ENCODE measurements around the gene CUL7. TPM values are rescaled to one million over a fixed set of nuclear protein-coding genes. Genes with fewer than 3 reads are reported as not detected.

The CUL7 gene
- 6.1 to 8.5 TPM (median 7.2 TPM) in 5 replicates for total RNA-seq (2022; extraction: Qiagen RNA extraction; ENCODE audit: low read depth)

GRCh38 chr6:43053545-43054205 lies at the start of gene CUL7:
Gene CUL7 (minus strand): TSS chr6:43053851. CDS start chr6:43052788, 1,063 bp downstream.

GRCh38 chr6:43075670-43076463 lies 22.2 kb upstream of the CUL7 start, which contains the start of gene PTK7:
Gene PTK7 (plus strand): TSS chr6:43076314. CDS start chr6:43076489, 175 bp downstream.

DNA sequence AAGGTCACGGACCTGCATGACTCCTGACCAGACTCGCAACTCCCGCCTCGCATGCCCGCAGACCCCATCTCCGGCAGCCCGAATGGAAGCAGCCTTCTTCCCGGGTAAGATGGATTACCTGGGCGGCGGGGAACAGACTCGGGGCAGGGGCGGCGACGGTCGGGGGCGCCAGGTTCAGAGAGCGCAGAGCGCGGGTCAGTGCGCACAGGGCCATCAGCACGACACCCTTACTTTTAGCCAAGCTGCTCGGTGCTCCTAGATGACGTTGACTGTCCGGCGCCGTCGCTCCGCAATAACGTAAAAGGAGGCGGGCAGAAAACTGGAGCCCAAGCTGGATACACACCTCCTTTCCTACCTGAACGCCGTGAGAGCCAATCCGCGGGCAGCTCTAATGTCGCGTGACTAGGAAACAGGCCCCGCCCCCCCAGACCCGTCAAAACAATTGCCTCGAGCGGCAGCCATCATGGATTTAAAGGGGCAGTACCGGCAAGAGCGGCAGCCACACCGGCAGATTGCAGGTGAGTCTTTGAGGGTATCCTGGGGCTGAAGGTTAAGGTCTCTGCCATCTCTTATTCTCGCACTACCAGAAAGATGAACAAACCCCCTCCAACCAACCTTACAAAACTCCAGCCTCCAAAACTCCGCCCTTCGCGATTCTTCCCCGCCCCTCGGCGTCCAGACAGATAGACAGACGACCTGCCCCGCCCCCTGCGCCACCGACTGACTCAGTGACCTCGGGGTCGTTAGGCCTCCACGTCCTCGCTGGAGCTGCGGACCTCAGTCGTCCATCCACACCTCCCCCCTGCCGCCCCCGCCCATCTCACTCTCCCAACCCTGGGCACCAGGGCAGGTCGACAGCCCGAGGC lies 5.8 kb upstream of the CUL7 start, which contains the start of the genes KLC4 and MRPL2:
TSS of gene KLC4 (plus strand) at position 464 of the 866 bp plus-strand sequence. CDS start 1,705 bp downstream, outside the sequence.
TSS of gene MRPL2 (minus strand) at position 267 of the 866 bp plus-strand sequence. CDS start at position 214, 53 bp downstream.

GRCh38 chr6:43021270-43022047 lies 32.2 kb downstream of the CUL7 start, which contains the start of gene RRP36:
Gene RRP36 (plus strand): TSS chr6:43021623. CDS start chr6:43021655, 32 bp downstream.

DNA sequence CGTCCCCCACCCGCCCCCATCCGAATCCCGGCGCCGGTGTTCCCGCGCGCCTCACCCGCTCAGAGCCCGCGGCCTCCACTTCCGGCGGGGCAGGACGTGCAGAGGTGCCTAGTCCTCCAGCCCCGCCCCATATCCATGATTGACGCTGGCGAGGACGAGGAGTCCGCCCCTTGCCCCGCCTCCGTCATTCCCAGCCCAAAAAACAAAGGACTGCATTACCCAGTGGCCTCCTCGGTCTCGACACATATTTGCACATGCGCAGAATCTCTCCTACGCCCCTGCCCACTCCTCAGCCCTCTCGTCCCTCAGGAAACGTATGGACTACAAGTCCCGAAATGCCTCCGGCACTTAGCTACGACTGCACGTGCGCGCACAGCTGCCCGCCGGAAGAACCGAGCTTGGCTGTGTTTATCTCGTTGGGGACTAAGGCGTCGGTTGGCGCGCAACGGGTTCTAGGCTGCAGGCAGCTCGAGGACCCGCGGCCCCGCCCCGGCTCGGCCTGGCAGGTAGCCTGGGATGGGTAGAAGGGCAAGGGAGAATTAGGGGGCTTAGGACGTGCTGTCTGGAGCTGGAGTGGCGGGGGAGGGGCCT lies 39.7 kb downstream of the CUL7 start, which contains the start of the genes KLHDC3 and MEA1:
TSS of gene KLHDC3 (plus strand) at position 407 of the 591 bp plus-strand sequence. CDS start 2,944 bp downstream, outside the sequence.
TSS of gene MEA1 (minus strand) at position 104 of the 591 bp plus-strand sequence. CDS start 133 bp downstream, outside the sequence.

Other genes with a start within 250 kb of the CUL7 start
- 67.3 to 112 TPM (median 71.4 TPM) in 5 replicates for gene RPL7L1, start 174.2 kb downstream of the CUL7 start, total RNA-seq (2022; extraction: Qiagen RNA extraction; ENCODE audit: low read depth)
- gene PTCRA, start 137.8 kb downstream of the CUL7 start, total RNA-seq (2022; extraction: Qiagen RNA extraction; ENCODE audit: low read depth) = not detected in 5 replicates
- 34.5 to 48.5 TPM (median 46.9 TPM) in 5 replicates for gene CNPY3, start 124.4 kb downstream of the CUL7 start, total RNA-seq (2022; extraction: Qiagen RNA extraction; ENCODE audit: low read depth)
- gene GNMT, start 93.1 kb downstream of the CUL7 start, total RNA-seq (2022; extraction: Qiagen RNA extraction; ENCODE audit: low read depth) = 0.09 to 0.20 TPM in 2 of 5 replicates, not detected in the others
- gene PEX6, start 74.7 kb downstream of the CUL7 start, total RNA-seq (2022; extraction: Qiagen RNA extraction; ENCODE audit: low read depth) = 4.9 to 10.1 TPM (median 9.7 TPM) in 5 replicates
- 26.7 to 30.0 TPM (median 28.5 TPM) in 5 replicates for gene PPP2R5D, start 69.3 kb downstream of the CUL7 start, total RNA-seq (2022; extraction: Qiagen RNA extraction; ENCODE audit: low read depth)
- gene MEA1, start 39.9 kb downstream of the CUL7 start, total RNA-seq (2022; extraction: Qiagen RNA extraction; ENCODE audit: low read depth) = 90.7 to 104 TPM (median 95.9 TPM) in 5 replicates
- gene KLHDC3, start 39.6 kb downstream of the CUL7 start, total RNA-seq (2022; extraction: Qiagen RNA extraction; ENCODE audit: low read depth) = 25.6 to 34.3 TPM (median 29.9 TPM) in 5 replicates
- 65.0 to 76.1 TPM (median 71.7 TPM) in 5 replicates for gene RRP36, start 32.2 kb downstream of the CUL7 start, total RNA-seq (2022; extraction: Qiagen RNA extraction; ENCODE audit: low read depth)
- gene MRPL2, start 5.6 kb upstream of the CUL7 start, total RNA-seq (2022; extraction: Qiagen RNA extraction; ENCODE audit: low read depth) = 53.6 to 63.0 TPM (median 58.7 TPM) in 5 replicates
- 6.1 to 8.2 TPM (median 7.0 TPM) in 5 replicates for gene KLC4, start 5.8 kb upstream of the CUL7 start, total RNA-seq (2022; extraction: Qiagen RNA extraction; ENCODE audit: low read depth)
- 4.7 to 5.3 TPM (median 5.0 TPM) in 5 replicates for gene PTK7, start 22.5 kb upstream of the CUL7 start, total RNA-seq (2022; extraction: Qiagen RNA extraction; ENCODE audit: low read depth)
- 13.4 to 18.9 TPM (median 17.6 TPM) in 5 replicates for gene SRF, start 117.4 kb upstream of the CUL7 start, total RNA-seq (2022; extraction: Qiagen RNA extraction; ENCODE audit: low read depth)
- gene CUL9, start 128.3 kb upstream of the CUL7 start, total RNA-seq (2022; extraction: Qiagen RNA extraction; ENCODE audit: low read depth) = 7.4 to 9.8 TPM (median 8.6 TPM) in 5 replicates
- 68.3 to 104 TPM (median 95.7 TPM) in 5 replicates for gene DNPH1, start 175.6 kb upstream of the CUL7 start, total RNA-seq (2022; extraction: Qiagen RNA extraction; ENCODE audit: low read depth)
- gene TTBK1, start 189.6 kb upstream of the CUL7 start, total RNA-seq (2022; extraction: Qiagen RNA extraction; ENCODE audit: low read depth) = 0.03 to 0.08 TPM (median 0.06 TPM) in 4 of 5 replicates, not detected in the other
- not detected in 5 replicates for gene SLC22A7, start 244.4 kb upstream of the CUL7 start, total RNA-seq (2022; extraction: Qiagen RNA extraction; ENCODE audit: low read depth)